Retinal pigment epithelial cell (primary cell): ENCODE measurements around the gene DIP2C.
"Not testable (repeated sequence)": the region's sequence is repeated elsewhere in the genome, so short reads cannot be mapped to it uniquely, and the experiment has no call there.

Source experiments
- DNase-seq: peaks from one replicate; pipeline ENCODE4 v3.0.0-alpha.2; 2010; ENCODE audit warnings: low read depth
- H3K4me3 ChIP-seq: 2 replicates; pipeline ENCODE4 v1.5.1; 2011; ENCODE audit warnings: mild to moderate bottlenecking, low read length, control low read depth, moderate library complexity
- TF ChIP-seq, protein P1 (sequence below): conservative IDR thresholded peaks from 2 replicates; pipeline ENCODE4 v1.5.1; 2011; ENCODE audit warnings: low read depth, low read length, control low read depth, inconsistent platforms

DIP2C gene

GRCh38 chr10:350981-351501, 338.4 kb downstream of the DIP2C start:
- TF ChIP-seq, protein P1, sequence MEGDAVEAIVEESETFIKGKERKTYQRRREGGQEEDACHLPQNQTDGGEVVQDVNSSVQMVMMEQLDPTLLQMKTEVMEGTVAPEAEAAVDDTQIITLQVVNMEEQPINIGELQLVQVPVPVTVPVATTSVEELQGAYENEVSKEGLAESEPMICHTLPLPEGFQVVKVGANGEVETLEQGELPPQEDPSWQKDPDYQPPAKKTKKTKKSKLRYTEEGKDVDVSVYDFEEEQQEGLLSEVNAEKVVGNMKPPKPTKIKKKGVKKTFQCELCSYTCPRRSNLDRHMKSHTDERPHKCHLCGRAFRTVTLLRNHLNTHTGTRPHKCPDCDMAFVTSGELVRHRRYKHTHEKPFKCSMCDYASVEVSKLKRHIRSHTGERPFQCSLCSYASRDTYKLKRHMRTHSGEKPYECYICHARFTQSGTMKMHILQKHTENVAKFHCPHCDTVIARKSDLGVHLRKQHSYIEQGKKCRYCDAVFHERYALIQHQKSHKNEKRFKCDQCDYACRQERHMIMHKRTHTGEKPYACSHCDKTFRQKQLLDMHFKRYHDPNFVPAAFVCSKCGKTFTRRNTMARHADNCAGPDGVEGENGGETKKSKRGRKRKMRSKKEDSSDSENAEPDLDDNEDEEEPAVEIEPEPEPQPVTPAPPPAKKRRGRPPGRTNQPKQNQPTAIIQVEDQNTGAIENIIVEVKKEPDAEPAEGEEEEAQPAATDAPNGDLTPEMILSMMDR: no peak

GRCh38 chr10:349081-349480, 340.4 kb downstream of the DIP2C start:
- DNase-seq: no peak
- H3K4me3 ChIP-seq: no peak overlapping the region
- TF ChIP-seq, protein P1: no peak

More at GRCh38 chr10:350981-351501, 338.4 kb downstream of the DIP2C start:
- no peak for DNase-seq
- no peak overlapping the region for H3K4me3 ChIP-seq

- TF ChIP-seq, protein P1: no peak
- DNase-seq: no peak
- H3K4me3 ChIP-seq: no peak overlapping the region
These were observed 341.0 kb downstream of the DIP2C start for GRCh38 chr10:348456-348855.

GRCh38 chr10:347774-348173, 341.7 kb downstream of the DIP2C start:
- not testable (repeated sequence) for DNase-seq, H3K4me3 ChIP-seq

- DNase-seq, H3K4me3 ChIP-seq: not testable (repeated sequence)
These were observed 342.3 kb downstream of the DIP2C start for GRCh38 chr10:347190-347589.

DNA sequence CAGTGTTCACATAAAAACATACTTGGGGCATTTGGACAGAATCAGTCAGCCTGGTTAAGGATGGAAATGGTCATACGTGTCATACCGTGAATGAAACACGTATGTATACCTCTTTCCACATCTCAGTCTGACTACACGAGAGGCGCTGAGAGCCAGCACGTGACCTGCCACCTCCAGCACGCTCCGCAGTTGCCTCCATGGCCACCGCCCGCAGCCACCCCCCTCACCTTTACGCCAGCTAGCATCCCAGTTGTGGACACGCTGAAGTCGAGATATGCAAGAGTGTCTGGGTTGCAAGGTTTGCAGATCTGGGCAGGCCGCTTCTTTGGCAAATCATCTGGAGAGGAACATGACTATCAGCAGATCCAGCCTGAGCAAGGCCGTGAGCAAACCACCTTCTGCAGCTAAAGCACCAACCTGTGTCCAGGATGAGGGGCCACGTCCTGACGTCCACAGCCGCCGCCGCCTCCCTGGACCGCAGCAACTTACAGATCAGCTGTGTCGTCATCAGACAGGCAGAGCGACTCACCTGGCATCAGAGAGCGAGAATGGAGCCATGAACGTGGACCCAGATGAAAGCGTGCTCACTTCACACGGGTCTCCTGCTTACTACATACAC, 344.8 kb downstream of the DIP2C start:
- no peak for DNase-seq
- TF ChIP-seq, protein P1: no peak
- H3K4me3 ChIP-seq: no peak overlapping the region

DNA sequence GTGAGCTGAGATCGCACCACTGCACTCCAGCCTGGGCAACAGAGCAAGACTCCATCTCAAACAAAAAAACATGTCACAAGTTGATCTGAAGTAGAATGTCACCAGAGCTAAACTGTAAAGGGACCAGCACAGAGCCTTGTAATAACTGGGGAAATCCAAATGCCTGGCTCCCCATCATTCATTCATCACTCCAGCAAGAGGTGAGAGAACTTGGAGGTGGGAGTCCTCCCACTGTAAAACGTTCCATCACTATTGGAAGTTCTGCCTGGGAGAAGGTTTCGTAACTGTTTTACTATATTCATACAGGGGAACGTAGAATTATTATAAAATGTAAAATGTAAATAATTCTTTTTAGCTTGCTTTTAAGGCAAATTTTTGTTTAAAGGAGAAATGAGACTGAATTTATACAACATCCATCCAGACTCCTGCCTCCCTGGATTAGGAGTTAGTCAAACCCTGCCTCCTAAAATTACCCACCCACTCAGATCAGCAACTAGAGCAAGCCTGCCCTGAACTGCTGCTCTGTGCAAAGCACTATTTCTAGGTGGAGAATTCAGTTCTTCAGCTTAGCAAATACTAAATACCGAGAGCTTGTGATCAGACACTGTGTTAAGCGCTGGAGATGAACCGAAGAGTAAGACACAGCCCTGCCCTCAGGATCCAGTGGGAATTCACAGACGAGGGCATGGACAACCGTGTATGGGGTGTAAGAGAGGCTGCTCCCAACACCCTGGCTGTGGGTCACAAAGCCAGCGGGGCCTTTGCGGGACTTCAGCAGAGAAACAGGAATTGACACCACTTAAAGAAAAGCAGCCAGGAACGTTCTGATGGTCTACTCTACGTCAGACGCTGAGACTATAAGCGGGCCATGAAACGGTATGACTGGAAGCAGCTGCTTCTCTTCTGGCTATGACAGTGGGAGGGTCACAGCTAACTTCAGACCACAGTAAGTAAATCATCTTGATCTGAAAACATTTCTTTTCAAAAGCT, 345.9 kb downstream of the DIP2C start:
- TF ChIP-seq, protein P1: no peak
- no peak for DNase-seq
- H3K4me3 ChIP-seq: no peak overlapping the region
